GM12874 (cell line): Measurements from ENCODE around the gene PLD3.

Source experiments
- TF ChIP-seq, protein P1 (sequence below): IDR thresholded peaks from 2 replicates; pipeline ENCODE4 v1.5.1; 2011; ENCODE audit warnings: low read depth, mild to moderate bottlenecking, control low read depth, low read length, moderate library complexity; ENCODE audit not compliant: insufficient read depth

The PLD3 gene

GRCh38 chr19:40335101-40335500 lies 13.4 kb upstream of the PLD3 start:
- TF ChIP-seq, protein P1, sequence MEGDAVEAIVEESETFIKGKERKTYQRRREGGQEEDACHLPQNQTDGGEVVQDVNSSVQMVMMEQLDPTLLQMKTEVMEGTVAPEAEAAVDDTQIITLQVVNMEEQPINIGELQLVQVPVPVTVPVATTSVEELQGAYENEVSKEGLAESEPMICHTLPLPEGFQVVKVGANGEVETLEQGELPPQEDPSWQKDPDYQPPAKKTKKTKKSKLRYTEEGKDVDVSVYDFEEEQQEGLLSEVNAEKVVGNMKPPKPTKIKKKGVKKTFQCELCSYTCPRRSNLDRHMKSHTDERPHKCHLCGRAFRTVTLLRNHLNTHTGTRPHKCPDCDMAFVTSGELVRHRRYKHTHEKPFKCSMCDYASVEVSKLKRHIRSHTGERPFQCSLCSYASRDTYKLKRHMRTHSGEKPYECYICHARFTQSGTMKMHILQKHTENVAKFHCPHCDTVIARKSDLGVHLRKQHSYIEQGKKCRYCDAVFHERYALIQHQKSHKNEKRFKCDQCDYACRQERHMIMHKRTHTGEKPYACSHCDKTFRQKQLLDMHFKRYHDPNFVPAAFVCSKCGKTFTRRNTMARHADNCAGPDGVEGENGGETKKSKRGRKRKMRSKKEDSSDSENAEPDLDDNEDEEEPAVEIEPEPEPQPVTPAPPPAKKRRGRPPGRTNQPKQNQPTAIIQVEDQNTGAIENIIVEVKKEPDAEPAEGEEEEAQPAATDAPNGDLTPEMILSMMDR: no peak

GRCh38 chr19:40335855-40336600 lies 12.5 kb upstream of the PLD3 start:
- TF ChIP-seq, protein P1: no peak

- TF ChIP-seq, protein P1: no peak
Observed at GRCh38 chr19:40336601-40336900, 11.9 kb upstream of the PLD3 start.

DNA sequence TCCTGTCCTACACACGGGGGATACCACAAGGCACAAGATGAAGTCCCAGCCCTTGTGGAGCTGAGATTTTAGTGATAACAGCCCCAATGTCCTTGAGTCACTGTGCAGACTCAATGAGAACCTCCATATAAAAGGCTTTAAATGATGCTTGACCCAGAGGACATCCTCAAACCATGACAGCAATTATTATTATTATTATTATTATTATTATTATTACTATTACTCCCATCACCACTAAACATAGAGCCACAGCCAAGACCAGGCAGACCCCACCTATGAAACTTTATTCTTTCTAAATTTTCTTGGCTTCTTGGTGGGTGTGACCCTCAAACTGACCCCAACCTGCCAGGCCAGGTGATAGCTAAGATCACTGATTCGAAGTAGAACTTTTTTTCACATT lies 11.4 kb upstream of the PLD3 start:
- TF ChIP-seq, protein P1: no peak

GRCh38 chr19:40337594-40337993 lies 10.9 kb upstream of the PLD3 start:
- TF ChIP-seq, protein P1: no peak

- TF ChIP-seq, protein P1: no peak
Observed at GRCh38 chr19:40339018-40339728, 9.3 kb upstream of the PLD3 start.

- TF ChIP-seq, protein P1: no peak
Observed at GRCh38 chr19:40341601-40342482, 6.7 kb upstream of the PLD3 start.
